Stimulated activated naive B cell treated with anti-CD40 and anti-IgM and Interleukin-4, amounts not matched to agents 10 μg/mL and 1 μg/mL and 100 μg/mL, for 72 hours (primary cell): ENCODE results near the gene NT5C2.

Experiments
- ATAC-seq, 2 donors: fragments of 150-1000 bp; cut with Tn5 transposase; replicated peaks; 2 replicates each; pipeline ENCODE4 v1.10.0; 2021; ENCODE audit warnings: moderate library complexity in 1 of 2
- DNase-seq: peaks from one replicate; pipeline ENCODE4 v3.0.0; 2021
- H3K27ac Mint-ChIP-seq: one replicate; pipeline ENCODE4 v1.8.0; 2022; ENCODE audit warnings: mild to moderate bottlenecking, mixed read lengths
- H3K27me3 Mint-ChIP-seq, 2 donors: one replicate each; pipeline ENCODE4 v1.8.0; 2022; ENCODE audit warnings: mixed read lengths in 2 of 2
- H3K36me3 Mint-ChIP-seq, 2 donors: one replicate each; pipeline ENCODE4 v1.8.0; 2022; ENCODE audit warnings: mixed read lengths in 2 of 2, mild to moderate bottlenecking in 1 of 2
- H3K4me1 Mint-ChIP-seq, 2 donors: one replicate each; pipeline ENCODE4 v1.8.0; 2022; ENCODE audit warnings: mixed read lengths in 2 of 2, mild to moderate bottlenecking in 1 of 2
- H3K4me3 Mint-ChIP-seq, 2 donors: one replicate each; pipeline ENCODE4 v1.8.0; 2022; ENCODE audit warnings: mild to moderate bottlenecking in 2 of 2, mixed read lengths in 2 of 2, moderate library complexity in 1 of 2
- H3K9me3 Mint-ChIP-seq, 2 donors: one replicate each; pipeline ENCODE4 v1.8.0; 2022; ENCODE audit warnings: mixed read lengths in 2 of 2, mild to moderate bottlenecking in 1 of 2

The NT5C2 gene

DNA sequence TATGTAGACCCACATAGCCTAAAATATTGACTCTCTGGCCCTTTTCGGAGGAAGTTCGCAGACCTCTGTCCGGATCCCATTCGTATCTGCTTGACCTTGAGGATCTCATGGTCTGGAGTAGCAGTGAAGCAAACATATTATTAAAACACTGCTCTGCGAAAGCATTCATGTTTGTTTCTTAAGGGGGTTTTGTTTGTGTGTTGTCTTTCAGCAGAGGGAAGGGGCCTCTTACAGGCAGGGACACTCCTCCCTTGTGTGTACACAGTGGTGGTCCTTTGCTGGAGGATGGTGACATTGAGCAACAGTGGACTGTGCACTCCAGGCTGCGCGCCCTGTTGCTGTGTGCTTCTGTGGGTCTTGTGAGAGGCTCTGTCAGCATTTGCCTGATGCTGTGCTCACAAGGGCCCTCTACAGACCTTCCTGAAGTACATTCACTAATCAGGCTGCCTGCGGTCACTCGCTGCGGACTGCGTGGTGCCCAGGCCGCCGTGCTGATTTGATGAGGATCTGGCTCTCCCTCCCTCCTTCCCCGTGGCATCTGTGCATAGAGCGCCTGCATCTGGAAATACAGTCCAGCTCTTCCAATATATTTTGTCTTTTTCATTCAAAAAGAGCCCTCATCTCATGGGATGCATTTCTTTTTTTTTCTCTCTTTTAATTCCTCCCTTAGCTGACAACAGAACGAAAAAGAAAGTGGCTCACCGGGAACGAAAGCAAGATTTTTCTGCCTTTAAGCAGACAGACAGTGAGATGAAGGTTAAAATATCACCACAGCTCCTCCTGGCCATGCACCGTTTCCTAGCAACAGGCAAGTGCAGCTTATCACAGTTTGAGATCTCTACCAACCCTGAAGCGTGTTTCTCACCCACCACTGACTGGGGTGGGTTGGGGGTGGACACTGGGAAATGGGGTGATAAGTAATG is 139.2 kb downstream of the NT5C2 start:
- Mint-ChIP-seq H3K36me3 (peaks cover 8 to 23% of the 10 kb centered on the region in 2 donors), H3K4me3 (peak overlapping the region; percentile 81), H3K9me3 (no peaks in the 10 kb centered on the region), H3K4me1 (peaks cover 8 to 10% of the 10 kb centered on the region in 2 donors), H3K27me3 (no peaks in the 10 kb centered on the region), H3K27ac (peak overlapping the region; percentile 79)
- peak; percentile 6 for DNase-seq
- ATAC-seq, result peak; percentile 94 to 96

GRCh38 chr10:103049237-103049636 is 143.8 kb downstream of the NT5C2 start:
- H3K4me3 Mint-ChIP-seq, result no peak overlapping the region
- ATAC-seq (no peak), DNase-seq (no peak)
- no peaks in the 10 kb centered on the region for H3K9me3 Mint-ChIP-seq
- peaks cover 5% of the 10 kb centered on the region in 2 donors for H3K36me3 Mint-ChIP-seq
- peaks cover 7 to 8% of the 10 kb centered on the region in 2 donors for H3K4me1 Mint-ChIP-seq
- no peaks in the 10 kb centered on the region for H3K27me3 Mint-ChIP-seq
- no peak overlapping the region for H3K27ac Mint-ChIP-seq

DNA sequence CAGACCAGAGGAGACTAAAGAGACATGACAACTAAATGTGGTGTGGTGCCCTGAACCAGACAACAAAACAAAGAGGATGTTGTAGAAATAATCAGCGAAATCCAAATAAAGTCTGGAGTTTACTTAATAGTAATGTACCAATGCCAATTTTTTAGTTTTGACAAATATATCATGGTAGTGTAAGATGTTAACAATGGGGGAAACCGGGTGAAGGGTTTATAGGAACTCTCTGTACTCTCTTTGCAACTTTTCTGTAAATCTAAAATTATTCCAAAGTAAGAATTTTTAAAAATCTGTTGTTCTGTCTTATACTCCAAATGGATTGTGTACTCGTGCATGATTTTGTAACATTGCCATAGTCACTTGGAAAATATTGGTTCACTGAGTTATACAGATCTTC is 145.7 kb downstream of the NT5C2 start:
- no peak overlapping the region for H3K27ac Mint-ChIP-seq
- no peak overlapping the region for H3K4me3 Mint-ChIP-seq
- peaks cover 0 to under 1% of the 10 kb centered on the region in 2 donors for H3K4me1 Mint-ChIP-seq
- peaks cover 5% of the 10 kb centered on the region in 2 donors for H3K36me3 Mint-ChIP-seq
- no peak for DNase-seq
- H3K27me3 Mint-ChIP-seq, result no peaks in the 10 kb centered on the region
- ATAC-seq, result no peak
- no peaks in the 10 kb centered on the region for H3K9me3 Mint-ChIP-seq

DNA sequence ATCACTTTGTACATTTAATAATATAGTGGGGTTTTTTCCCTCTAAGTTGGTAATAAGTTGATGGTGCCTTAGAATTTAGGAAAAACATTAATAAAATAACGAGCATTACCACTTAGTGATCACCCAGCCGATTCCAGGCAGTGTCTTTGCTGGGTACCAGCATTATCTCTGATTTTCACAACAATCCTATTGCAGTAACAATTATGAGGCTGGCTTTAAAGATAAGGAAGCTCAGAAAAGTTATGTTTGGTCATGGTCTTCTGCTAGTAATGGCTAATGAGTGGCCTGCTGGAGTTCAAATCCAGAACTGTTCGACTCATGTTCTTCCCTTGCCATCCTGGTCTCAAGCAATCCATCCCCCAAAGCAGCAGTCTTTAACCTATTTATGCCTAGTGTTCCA is 147.1 kb downstream of the NT5C2 start:
- no peak for ATAC-seq
- Mint-ChIP-seq H3K4me1 (peaks cover 0 to 8% of the 10 kb centered on the region in 2 donors), H3K36me3 (peaks cover 5% of the 10 kb centered on the region in 2 donors), H3K4me3 (no peak overlapping the region), H3K9me3 (no peaks in the 10 kb centered on the region), H3K27ac (no peak overlapping the region), H3K27me3 (no peaks in the 10 kb centered on the region)
- no peak for DNase-seq

DNA sequence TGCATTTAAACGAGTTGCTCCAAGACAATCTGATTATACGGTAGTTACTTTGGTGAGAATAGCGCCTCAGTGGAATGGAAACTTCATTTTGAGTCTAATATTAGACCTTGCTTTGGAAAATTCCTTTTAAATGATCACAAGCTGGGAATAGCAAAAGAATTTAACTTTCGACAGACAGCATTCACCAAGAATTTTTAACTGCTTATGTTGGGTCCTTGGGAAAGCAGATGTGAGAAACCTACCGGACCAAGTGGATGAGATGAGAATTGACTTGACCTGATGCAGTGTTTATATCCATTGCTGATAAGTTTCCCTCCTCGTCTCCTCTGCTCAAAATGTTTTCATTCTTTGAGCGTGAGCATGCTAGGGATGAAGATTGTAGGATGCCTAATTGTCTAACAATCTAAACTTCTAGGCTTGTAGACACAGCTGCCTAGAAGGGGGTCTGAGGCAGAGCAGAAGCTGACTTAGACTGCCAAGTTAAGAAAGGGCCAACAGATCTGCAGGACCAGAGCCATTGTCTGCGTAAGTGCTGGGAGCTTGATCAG is 148.1 kb downstream of the NT5C2 start:
- ATAC-seq (no peak), DNase-seq (no peak)
- Mint-ChIP-seq H3K27me3 (no peaks in the 10 kb centered on the region), H3K27ac (no peak overlapping the region), H3K9me3 (no peaks in the 10 kb centered on the region), H3K36me3 (peaks cover 0 to 2% of the 10 kb centered on the region in 2 donors), H3K4me3 (no peak overlapping the region), H3K4me1 (peaks cover 0 to 8% of the 10 kb centered on the region in 2 donors)

DNA sequence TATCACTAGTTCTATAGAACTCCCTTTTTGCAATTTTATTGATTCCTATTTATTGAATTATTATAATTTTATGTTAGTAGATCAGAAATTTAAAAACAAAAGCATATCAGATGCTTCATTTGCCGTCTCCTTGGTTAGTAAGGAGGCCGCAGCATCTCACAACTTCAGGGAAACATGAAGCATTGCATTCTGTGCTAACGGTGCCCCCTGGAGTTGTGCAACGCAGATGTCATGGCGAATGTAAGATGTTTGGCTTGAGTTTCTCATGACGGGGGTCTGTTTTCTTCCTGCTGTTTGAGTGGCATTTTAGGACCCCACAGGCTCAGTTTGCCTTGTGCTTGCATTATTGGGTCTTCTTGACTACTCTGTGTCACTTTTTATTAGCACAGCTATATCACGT is 150.2 kb downstream of the NT5C2 start:
- Mint-ChIP-seq H3K4me3 (no peak overlapping the region), H3K27me3 (no peaks in the 10 kb centered on the region), H3K4me1 (peaks cover 0 to 8% of the 10 kb centered on the region in 2 donors), H3K36me3 (no peaks in the 10 kb centered on the region), H3K27ac (no peak overlapping the region), H3K9me3 (no peaks in the 10 kb centered on the region)
- ATAC-seq, result no peak
- no peak for DNase-seq

- no peak for DNase-seq
- peaks cover 0 to 8% of the 10 kb centered on the region in 2 donors for H3K4me1 Mint-ChIP-seq
- no peak for ATAC-seq
- H3K27ac Mint-ChIP-seq, result no peak overlapping the region
- H3K36me3 Mint-ChIP-seq, result no peaks in the 10 kb centered on the region
- H3K4me3 Mint-ChIP-seq, result no peak overlapping the region
- no peaks in the 10 kb centered on the region for H3K27me3 Mint-ChIP-seq
- H3K9me3 Mint-ChIP-seq, result no peaks in the 10 kb centered on the region
Observed at GRCh38 chr10:103042129-103042528, 150.9 kb downstream of the NT5C2 start.

DNA sequence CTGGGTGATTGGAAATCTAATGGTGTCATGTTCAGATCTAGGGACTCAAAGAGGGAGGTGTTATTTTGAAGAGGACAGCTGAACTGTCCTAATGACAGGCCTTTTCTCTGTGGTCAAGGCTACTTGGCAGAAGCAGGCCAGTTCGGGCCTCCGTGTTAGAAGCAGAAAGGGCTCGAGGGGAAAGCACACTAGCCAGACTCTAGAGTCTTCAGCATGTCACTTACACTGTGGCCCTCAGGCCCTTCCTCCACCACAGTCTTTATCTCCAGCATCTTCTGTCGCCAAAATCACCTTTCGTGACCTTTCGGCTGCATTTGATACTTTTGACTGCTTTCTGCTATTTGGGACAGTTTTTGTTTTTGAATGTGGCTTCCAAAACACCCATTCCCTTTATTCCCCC is 151.7 kb downstream of the NT5C2 start:
- no peak for DNase-seq
- ATAC-seq, result no peak
- Mint-ChIP-seq H3K4me3 (no peak overlapping the region), H3K36me3 (no peaks in the 10 kb centered on the region), H3K27ac (no peak overlapping the region), H3K4me1 (peaks cover 0 to 8% of the 10 kb centered on the region in 2 donors), H3K9me3 (no peaks in the 10 kb centered on the region), H3K27me3 (no peaks in the 10 kb centered on the region)

DNA sequence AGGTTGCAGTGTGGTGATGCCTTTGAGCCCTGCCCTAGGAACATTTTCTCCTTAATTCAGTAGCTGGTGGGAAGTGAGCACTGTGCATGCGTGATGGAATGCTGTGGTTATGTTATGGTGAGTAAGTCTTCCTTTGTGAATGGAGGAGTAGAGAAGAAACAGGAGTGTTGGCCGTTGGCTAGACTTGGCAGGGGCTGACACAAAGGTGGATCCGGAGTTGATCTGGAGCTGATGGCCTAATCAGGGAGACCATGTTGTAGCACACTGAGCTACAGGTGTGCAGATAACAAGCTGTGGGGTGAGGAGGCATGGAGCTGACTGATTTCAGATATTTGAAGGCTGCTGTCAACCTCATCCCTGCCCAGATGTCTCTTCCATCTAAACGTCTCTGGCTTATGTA is 152.7 kb downstream of the NT5C2 start:
- Mint-ChIP-seq H3K4me1 (peaks cover 0 to 8% of the 10 kb centered on the region in 2 donors), H3K36me3 (no peaks in the 10 kb centered on the region), H3K9me3 (no peaks in the 10 kb centered on the region), H3K27ac (no peak overlapping the region), H3K27me3 (no peaks in the 10 kb centered on the region), H3K4me3 (no peak overlapping the region)
- DNase-seq (no peak), ATAC-seq (no peak)

- no peaks in the 10 kb centered on the region for H3K9me3 Mint-ChIP-seq
- no peak overlapping the region for H3K4me3 Mint-ChIP-seq
- ATAC-seq, result no peak
- peaks cover 0 to 8% of the 10 kb centered on the region in 2 donors for H3K4me1 Mint-ChIP-seq
- no peaks in the 10 kb centered on the region for H3K27me3 Mint-ChIP-seq
- H3K27ac Mint-ChIP-seq, result no peak overlapping the region
- DNase-seq, result no peak
- peaks cover 0 to 1% of the 10 kb centered on the region in 2 donors for H3K36me3 Mint-ChIP-seq
Observed at GRCh38 chr10:103038570-103038969, 154.5 kb downstream of the NT5C2 start.
